Glomerular endothelial cell (primary cell): ENCODE results near the gene CC2D1A. TPM values are rescaled to one million over a fixed set of nuclear protein-coding genes. Genes with fewer than 3 reads are reported as not detected.
"Not testable (repeated sequence)": the region's sequence is repeated elsewhere in the genome, so short reads cannot be mapped to it uniquely, and the experiment has no call there.

ENCODE experiments used
- DNase-seq: peaks from one replicate; pipeline ENCODE4 v3.0.0-alpha.2; 2011; ENCODE audit warnings: low read depth, low spot score; ENCODE audit errors: extremely low read depth
- total RNA-seq: library from RNA; depleted of rRNA; stranded (reverse); fragments of >200 nt; gene quantifications from 2 replicates; pipeline ENCODE4 v1.2.3, GENCODE V29; 2015

Gene CC2D1A
- total RNA-seq, 1 donor from 2014 or later = 36.0 TPM

DNA sequence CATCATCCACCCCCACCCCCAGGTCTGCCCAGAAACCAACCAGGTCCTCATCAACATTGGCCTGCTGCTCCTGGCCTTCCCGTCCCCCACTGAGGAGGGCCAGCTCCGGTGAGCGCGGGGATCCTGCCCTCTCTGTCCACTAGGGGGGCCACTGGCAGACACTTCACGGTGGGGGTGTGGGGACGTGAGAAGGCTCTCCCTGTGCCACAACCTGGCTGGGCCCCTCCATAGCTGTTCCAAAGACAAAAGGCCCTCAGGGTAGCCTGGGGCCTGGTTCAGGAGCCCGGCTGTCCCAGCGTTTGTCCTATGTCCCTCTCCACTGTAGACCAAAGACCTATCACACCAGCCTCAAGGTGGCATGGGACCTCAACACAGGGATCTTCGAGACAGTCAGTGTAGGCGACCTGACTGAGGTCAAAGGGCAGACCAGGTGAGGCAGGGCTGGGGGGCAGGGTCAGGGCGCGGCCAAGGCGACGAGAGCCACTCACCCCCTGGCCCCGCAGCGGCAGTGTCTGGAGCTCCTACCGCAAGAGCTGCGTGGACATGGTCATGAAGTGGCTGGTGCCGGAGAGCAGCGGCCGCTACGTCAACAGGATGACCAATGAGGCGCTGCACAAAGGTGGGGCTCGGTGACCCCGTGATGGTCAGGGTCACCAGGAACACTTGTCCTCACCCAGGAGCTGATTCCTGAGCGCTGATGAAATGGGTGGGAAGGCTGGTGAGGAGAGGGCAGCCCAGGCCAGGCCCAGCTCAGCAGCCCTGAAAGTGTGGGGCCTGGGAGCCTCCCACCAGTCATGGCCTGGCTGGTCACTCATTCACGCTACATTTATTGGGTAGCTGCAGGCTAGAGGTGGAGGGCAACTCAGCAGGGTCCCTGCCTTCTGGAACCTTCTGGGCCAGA lies 54.2 kb downstream of the CC2D1A start:
- no peak for DNase-seq

DNA sequence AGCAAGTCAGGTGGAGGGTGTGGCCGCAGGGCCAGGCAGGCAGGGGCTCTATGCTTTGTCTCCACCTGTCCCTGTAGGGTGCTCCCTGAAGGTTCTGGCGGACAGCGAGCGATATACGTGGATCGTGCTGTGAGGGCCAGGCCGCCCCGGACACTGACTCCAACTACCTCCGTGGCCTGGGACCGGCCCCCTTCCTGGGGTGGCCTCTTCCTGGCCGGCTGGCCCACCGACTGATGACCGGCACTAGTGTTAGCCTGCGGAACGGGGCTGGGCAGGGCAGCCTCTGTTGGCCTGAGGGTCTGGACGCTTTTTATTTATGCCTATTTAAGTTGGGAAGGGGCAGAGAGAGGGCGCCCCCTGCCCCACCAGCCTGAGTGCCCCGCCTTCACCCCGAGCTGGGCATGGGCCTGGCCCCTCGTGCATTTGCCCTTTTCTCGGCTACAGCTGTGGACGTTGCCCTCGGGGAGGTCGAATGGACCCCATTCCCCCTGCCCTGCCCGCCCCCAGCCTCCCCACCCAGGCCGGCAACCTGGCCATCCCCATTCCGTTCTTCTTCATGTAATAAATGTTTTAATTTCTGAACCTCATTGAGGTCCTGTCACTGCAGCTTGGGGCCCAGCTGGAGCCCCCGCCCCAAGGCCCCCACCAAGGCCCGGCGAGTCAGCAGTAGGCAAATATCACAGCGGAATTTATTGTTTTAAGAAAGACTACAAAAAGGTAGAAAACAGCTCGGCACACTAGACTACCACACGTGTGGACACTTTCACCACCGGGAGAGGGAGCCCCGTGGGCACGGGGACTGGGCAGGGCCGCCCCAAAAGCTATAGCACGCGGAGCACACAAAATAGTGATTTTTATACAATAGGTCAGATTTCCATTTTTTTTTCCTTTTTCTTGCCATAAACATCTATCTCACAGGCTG lies 55.1 kb downstream of the CC2D1A start:
- DNase-seq = no peak

DNA sequence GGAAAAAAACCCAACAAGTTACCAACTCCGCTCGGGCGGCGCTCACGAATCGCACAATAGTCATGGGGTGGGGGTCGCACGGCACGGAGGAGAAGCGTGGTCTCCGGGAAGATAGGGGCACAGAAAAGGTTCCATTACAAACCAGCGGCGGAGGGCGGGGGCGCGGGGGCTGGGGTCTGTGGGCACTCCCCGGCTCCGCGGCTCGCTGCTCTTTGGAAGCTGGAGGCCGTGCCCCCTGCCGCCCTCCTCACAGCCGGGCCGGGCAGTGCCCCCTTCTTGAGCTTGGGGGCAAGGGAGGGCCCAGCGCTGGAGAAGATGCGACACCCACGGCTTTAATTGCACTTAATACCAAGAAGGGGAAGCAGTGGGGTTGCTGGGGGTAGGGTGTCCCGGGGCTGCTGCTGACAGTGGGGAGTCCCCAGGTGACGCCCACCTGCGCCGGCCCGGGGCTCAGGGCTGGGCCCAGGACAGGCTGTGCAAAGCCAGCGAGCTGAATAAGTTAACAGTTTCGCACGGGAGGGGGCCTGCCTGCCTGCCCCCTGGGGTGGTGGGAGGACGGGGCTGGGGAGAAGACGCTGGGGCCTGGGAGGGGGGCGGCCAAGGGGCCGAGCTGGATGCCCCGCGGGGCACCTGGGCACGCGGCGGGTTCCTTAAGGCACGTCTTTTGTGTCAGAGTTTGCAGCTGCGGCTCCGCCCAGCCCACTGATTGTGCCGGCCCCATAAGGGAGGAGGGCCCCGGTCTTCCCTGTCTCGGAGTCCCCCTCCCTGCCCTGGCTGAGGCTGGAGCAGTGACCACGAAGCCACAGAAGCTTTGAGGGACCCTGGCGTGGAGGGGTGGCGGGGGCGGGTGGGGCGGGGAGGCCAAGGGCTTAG lies 56.1 kb downstream of the CC2D1A start:
- DNase-seq = no peak

DNA sequence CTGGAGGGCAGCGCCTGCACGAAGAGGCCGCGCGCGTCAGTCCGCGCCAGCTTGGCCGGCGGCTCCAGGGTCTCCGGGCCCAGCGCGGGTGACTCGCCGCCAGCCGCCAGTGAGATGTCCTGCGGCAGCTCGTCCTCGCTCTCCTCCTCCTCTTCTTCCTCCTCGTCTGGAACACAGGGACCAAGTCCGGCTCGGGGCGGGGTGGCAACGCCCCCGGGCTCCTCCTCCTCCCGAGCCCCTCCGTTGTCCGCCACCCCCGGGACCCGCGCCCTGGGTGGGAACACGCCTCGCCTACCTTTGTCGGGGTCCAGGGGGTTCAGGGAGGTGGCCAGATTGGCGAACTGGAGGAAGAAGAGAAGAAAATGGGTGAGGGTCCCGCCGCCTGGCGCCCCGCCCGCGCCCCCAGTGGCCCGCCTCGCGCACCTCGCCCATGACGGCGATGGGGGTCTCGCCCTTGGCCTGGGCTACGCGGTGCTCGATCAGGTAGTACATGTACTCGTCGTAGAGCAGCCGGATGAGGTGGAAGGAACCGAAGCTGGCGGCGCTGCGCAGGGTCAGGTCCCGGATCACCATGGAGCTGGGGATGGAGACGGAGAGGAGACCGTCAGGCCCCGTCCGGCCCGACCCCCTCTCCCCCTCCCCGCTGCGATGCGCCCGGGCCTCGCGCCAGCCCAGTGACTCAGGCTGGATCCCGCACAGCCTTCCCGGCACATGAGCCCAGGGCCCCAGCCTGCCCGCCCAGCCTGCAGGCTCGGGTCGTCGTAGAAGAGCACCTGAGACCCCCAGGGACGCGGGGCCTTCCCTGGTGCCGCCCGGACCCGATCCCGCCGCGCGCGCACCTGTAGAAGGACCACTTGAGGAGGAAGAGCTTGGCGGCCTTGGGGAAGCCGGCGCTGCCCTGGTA lies 57.0 kb downstream of the CC2D1A start:
- DNase-seq = no peak

DNA sequence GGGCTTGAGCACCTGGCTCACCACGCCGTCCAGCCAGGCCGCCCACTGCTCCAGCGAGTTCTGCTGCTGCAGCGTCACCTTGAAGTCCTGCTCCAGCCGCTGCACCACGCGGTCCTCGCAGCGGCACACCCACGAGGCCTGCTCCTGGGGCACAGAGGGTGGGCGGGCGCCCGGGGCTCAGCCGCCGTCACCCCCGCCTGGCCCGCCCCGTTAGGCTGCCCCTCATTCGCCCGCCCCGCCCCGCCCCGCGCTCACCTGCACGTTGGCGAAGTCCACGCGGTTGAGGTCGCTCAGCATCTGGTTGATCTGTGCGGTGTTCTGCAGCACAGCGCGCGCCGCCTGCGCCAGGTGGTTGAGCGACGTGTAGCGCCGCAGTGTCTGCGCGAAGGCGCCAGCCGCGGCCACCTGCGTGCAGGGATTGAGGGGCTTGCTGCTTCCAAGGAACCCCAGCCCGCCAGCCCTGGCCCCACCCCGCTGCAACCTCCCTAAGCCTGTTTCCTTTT lies 57.7 kb downstream of the CC2D1A start:
- DNase-seq = no peak

DNA sequence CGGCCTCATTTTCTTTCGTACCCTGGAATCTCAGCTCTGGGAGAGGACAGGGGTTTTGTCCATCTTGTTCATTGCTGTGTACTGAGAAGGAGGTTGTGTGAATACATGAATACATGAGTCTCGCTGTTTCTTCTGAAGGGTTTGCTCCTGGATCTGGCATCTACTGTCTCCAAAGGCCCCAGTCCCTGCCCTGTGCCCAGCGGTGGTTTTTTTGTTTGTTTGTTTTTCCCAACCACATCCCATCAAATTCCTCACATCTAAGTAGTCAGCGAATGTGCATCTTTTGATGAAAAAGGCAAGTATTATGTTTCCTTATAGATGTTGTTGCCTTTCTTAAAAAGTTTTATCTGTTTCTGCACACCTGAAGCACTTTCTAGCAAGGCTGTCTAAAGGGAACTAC lies 58.8 kb downstream of the CC2D1A start:
- no peak for DNase-seq

DNA sequence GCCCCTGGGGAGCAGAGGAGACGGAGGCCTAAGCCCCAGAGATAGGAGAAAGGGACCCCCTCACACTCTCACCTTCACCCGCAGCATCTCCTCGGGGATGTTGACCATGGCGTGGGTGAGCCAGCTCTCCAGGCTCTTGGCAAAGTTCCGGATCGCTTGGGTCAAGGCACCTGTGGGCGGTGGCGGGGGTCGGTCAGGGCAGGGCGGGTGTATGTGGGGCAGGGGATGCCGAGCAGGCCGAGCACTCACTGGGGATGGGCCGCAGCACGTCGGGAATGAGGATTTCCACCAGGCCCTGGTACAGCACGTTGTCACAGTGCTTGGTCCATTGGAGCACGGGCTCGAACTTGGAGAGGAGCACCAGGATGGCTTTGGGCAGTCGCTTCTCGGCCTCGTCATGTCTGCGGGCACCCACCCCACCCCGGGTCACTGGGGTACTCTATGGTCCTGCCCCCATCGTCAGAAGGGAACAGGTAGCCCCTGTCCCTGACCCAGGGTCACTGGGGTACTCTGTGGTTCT lies 59.4 kb downstream of the CC2D1A start:
- DNase-seq = no peak

DNA sequence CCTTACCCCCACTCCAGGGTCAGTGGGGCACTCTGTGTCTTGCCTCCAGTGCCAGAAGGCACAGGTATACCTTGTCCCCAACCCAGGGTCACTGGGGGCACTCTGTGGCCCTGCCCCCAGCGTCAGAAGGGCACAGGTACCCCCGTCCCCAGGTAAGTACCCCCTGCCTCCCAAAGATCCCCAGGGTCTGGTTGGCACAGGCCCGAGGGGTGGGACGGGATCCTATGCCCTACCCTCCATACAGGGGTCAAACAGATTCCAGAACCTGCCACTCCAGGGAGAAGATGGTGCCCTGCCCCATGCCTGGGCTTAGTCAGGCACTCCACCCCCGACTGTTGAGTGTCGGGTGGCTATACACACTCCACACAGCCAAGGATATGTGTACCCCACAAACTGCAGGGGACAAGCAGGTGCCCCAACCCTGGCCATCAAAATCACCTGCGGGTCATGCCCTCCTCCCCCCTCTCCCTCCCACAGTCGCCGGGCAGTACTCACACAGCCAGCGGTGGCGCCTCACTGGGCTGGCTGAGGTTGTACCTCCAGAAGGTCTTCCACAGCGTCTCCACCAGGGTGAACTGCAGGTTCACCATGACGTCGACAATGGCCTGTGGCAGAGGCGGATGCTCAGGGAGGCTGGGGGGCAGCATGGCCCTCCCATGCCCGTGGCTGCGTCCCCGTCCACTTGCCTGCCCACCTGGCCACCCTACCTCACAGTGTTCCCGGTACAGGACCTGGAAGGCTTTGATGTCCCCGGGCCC lies 60.1 kb downstream of the CC2D1A start:
- DNase-seq = no peak

DNA sequence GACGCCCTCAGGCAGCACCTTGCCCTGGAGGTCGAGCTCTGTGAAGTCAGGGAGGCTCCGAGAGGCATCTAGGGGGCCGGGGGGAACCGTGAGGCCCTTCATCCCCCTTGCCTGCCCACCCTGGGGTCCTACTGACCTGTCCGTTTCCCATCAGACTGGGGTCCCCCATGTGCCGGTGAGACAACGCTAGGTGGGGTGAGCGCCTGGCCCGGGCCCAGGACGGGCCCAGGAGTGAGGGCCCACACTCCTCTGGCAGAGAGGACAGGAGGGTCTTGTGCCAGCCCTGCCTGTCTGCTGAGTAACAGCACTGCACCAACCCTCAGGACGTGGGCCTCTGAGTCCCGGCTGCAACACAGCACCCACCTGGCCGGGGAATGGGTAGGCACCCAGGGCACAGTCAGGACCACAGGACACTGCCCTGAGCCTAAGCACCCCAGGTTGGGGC lies 60.7 kb downstream of the CC2D1A start:
- no peak for DNase-seq

DNA sequence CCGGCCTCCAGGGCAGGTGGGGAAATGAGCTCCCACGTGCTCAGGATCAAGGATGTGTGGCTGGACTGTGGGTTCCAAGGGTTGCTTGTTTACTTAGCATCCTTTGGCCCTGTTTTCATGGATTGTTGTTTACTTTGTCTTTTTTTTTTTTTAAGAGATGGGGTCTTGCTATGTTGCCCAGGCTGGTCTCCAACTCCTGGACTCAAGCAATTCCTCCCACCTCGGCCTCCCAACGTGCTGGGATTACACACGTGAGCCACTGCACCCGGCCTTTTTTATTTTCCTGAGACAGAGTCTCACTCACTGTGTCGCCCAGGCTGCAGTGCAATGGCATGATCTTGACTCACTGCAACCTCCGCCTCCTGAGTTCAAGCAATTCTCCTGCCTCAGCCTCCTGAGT lies 61.2 kb downstream of the CC2D1A start:
- DNase-seq = not testable (repeated sequence)

DNA sequence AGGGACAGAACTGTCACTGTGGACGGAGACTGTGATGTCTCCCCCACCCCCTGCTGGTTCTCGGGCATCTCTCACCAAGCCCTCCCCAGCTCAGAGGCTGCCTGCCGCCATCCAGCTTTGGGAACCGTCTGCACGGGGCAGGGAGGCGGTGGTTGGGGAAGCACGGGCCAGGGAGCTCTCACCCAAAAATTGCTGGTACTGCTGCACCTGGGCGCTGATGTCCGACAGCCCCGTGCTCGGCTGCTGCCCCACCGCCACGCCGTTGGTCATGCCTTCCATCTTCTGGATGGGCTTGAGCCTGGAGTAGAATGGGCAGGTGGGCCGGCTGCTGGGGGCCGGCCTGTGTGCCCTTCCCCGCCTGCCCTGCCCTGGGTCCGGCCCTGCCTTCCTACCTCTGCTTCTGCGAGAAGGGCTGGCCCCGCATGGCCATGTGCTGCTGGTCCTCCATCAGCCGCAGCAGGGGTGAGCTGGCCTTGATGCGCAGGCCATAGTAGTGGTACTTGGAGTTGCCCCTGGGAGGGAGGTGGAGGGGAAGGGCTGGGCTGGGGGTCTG lies 62.5 kb downstream of the CC2D1A start:
- no peak for DNase-seq

DNA sequence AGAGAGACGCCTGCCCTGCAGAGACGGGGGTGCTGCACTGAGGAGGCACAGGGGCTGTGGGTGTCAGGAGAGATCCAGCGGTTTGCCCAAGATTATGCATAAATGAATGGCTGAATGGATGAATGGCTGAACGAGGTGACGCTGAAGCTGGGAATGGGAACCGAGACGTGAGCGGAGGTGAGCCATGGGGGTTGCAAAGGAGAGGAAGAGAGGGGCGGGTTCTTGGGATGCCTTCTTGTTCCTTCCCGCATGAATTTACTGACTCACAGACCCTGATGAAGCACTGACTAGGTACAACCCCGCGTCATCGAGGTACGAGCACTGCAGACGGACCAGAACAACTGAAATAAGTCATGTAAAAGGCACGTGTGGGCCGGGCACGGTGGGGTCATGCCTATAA lies 63.0 kb downstream of the CC2D1A start:
- DNase-seq = no peak

DNA sequence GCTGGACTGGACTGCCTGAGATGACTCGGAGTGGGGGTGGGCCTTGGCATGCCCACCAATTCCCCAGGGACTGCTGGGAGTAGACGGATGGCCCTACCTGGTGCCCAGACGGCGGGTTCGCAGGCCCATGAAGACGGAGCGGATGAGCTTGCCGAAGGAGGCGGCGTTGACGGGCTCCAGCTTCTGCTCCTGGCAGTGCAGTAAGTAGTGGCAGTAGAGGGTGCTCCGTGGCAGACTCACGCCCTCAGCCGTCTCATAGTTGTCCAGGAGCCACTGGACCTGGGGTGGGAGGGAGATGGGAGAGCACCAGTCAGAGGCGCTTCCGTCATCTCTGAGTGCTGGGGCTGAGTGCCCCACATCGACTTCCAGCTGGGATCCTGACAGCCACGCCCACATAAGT lies 63.9 kb downstream of the CC2D1A start:
- DNase-seq = no peak

DNA sequence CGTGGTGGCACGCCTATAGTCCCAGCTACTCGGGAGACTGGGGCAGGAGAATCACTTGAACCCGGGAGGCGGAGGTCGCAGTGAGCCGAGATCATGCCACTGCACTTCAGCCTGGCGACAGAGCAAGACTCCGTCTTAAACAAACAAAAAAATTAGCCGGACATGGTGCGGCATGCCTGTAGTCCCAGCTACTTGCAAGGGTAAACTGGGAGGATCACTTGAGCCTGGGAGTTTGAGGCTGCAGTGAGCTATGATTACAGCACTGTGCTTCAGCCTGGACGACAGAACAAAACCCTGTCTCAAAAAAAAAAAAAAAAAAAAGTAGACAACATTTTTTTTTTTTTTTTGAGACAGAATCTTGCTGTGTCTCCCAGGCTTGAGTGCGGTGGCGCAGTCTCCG lies 65.9 kb downstream of the CC2D1A start:
- DNase-seq = not testable (repeated sequence)

DNA sequence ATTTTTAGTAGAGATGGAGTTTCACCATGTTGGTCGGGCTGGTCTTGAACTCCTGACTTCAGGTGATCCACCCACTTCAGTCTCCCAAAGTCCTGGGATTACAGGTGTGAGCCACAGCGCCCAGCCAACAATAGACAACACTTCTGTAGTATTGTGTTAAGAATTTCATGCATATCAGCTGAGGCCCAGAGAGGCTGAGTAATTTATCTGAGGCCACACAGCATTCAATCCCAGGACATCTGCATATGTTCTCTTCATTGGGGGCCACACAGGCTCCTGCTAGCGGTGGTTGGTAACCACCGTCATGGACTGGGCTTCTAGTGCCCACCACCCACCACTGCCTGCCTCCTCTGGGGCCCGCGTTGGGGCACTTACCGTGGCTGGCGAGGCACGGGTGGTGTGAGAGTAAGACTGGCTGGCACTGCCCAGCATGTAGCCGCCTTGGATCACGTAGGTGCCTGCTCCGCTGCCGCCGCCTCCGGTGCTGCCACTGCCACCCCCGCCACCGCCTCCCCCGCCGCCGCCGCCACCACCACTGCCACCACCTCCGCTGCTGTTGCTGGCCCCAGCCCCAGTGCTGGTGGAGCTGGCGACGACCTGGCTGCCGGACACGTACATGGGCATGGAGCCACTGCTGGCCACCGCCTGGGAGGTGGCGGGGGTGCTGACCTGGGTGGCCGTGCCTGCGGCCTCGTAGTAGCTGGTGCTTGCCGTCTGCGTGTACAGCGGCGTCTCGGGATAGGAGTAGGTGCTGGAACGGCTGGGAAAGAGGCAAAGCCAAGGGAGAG lies 66.6 kb downstream of the CC2D1A start:
- DNase-seq = no peak

DNA sequence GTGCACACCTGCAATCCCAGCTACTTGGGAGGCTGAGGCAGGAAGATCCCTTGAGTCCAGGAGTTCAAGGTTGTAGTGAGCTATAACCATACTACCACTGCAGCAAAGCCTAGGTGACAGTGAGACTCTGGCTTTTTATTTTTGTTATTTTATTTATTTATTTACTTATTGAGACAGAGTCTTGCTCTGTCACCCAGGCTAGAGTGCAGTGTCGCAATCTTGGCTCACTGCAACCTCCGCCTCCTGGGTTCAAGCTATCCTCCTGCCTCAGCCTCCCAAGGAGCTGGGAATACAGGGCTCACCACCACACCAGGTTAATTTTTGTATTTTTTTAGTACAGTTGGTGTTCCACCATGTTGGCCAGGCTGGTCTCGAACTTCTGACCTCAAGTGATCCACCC lies 67.5 kb downstream of the CC2D1A start:
- not testable (repeated sequence) for DNase-seq

DNA sequence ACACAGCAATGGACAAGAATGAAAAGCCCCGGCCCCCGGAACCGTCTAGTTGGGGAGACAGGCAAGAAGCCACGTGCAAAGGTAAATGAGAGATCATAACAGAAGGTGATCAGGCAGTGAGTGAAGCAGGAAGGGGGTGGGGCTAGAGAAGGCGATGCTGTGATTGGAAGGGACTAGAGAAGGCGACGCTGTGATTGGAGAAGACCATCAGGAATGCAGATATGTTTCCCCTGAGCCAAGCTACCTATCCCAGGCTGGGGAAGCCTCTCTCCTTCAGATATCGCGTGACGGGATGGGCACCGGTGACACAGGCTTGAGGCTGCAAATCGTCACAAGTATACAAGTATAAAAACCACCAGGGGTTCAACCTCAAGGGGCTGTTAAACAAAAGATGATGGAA lies 68.1 kb downstream of the CC2D1A start:
- no peak for DNase-seq
